Measurements from ENCODE around the gene FHIT. TPM values are rescaled to one million over a fixed set of nuclear protein-coding genes. Genes with fewer than 3 reads are reported as not detected.
A peak's percentile ranks its signal among the peaks of the same experiment; 100 is the strongest.

FHIT gene
- total RNA-seq, 1 experiment from 2014 or later = 20.1 TPM

GRCh38 chr3:60594025-60594424, 657.2 kb downstream of the FHIT start:
- Mint-ChIP-seq H3K9me3 (ENCODE audit: unreplicated experiment) (no peaks in the 10 kb centered on the region), H3K36me3 (ENCODE audit: insufficient read depth, unreplicated experiment) (no peaks in the 10 kb centered on the region), H3K27me3 (ENCODE audit: insufficient read depth, unreplicated experiment) (no peaks in the 10 kb centered on the region), H3K4me1 (ENCODE audit: insufficient read depth, unreplicated experiment) (peaks cover 19% of the 10 kb centered on the region), H3K4me3 (ENCODE audit: unreplicated experiment) (no peak overlapping the region), H3K27ac (ENCODE audit: low read depth, unreplicated experiment) (no peak overlapping the region)
- peak; percentile 94 for DNase-seq (ENCODE audit: unreplicated experiment)
- CTCF ChIA-PET = interaction anchor here (0.5 to 1.3 kb wide), 3 partner anchors 11 to 1034 kb away, joined by 3 to 5 read pairs (median 3); no protein-coding TSS in a partner anchor
- BruUV-seq (replicated peaks) = no TSS peak
- POLR2A ChIA-PET = interaction anchor here (1.1 to 1.5 kb wide), 2 partner anchors 16 to 182 kb away, joined by 3 to 4 read pairs; no protein-coding TSS in a partner anchor
- intact Hi-C loops (cut with micrococcal nuclease) = no loop called here
- TF ChIP-seq CTCF (IDR thresholded peaks at IDR 0.05; ENCODE audit: unreplicated experiment) = no peak

GRCh38 chr3:60591267-60591666, 660.0 kb downstream of the FHIT start:
- Mint-ChIP-seq H3K27me3 (ENCODE audit: insufficient read depth, unreplicated experiment) (no peaks in the 10 kb centered on the region), H3K36me3 (ENCODE audit: insufficient read depth, unreplicated experiment) (no peaks in the 10 kb centered on the region), H3K27ac (ENCODE audit: low read depth, unreplicated experiment) (no peak overlapping the region), H3K9me3 (ENCODE audit: unreplicated experiment) (no peaks in the 10 kb centered on the region), H3K4me1 (ENCODE audit: insufficient read depth, unreplicated experiment) (peaks cover 30% of the 10 kb centered on the region), H3K4me3 (ENCODE audit: unreplicated experiment) (no peak overlapping the region)
- TF ChIP-seq CTCF (IDR thresholded peaks at IDR 0.05; ENCODE audit: unreplicated experiment) = no peak
- no TSS peak for BruUV-seq (replicated peaks)
- DNase-seq (ENCODE audit: unreplicated experiment) = no peak
- POLR2A ChIA-PET = no interaction called here
- CTCF ChIA-PET = no interaction called here
- intact Hi-C loops (cut with micrococcal nuclease) = no loop called here

GRCh38 chr3:60588806-60589205, 662.4 kb downstream of the FHIT start:
- CTCF ChIA-PET = no interaction called here
- no peaks in the 10 kb centered on the region for H3K36me3 Mint-ChIP-seq (ENCODE audit: insufficient read depth, unreplicated experiment)
- no peaks in the 10 kb centered on the region for H3K27me3 Mint-ChIP-seq (ENCODE audit: insufficient read depth, unreplicated experiment)
- intact Hi-C loops (cut with micrococcal nuclease) = loop anchor here (10.0 kb wide), 1 partner anchor 1596 kb away; no protein-coding TSS in a partner anchor
- H3K4me3 Mint-ChIP-seq (ENCODE audit: unreplicated experiment) = no peak overlapping the region
- peaks cover 17% of the 10 kb centered on the region for H3K4me1 Mint-ChIP-seq (ENCODE audit: insufficient read depth, unreplicated experiment)
- no TSS peak for BruUV-seq (replicated peaks)
- no peak overlapping the region for H3K27ac Mint-ChIP-seq (ENCODE audit: low read depth, unreplicated experiment)
- H3K9me3 Mint-ChIP-seq (ENCODE audit: unreplicated experiment) = no peaks in the 10 kb centered on the region
- peak; percentile 95 for DNase-seq (ENCODE audit: unreplicated experiment)
- TF ChIP-seq CTCF (IDR thresholded peaks at IDR 0.05; ENCODE audit: unreplicated experiment) = no peak
- POLR2A ChIA-PET = no interaction called here

- BruUV-seq (replicated peaks) = no TSS peak
- peaks cover 11% of the 10 kb centered on the region for H3K4me1 Mint-ChIP-seq (ENCODE audit: insufficient read depth, unreplicated experiment)
- CTCF ChIA-PET = interaction anchor here (0.6 to 0.9 kb wide), 2 partner anchors 64 to 796 kb away, joined by 3 read pairs; no protein-coding TSS in a partner anchor
- DNase-seq (ENCODE audit: unreplicated experiment) = no peak
- intact Hi-C loops (cut with micrococcal nuclease) = loop anchor here (10.0 kb wide), 1 partner anchor 1599 kb away; no protein-coding TSS in a partner anchor
- no peak for TF ChIP-seq CTCF (IDR thresholded peaks at IDR 0.05; ENCODE audit: unreplicated experiment)
- H3K4me3 Mint-ChIP-seq (ENCODE audit: unreplicated experiment) = no peak overlapping the region
- H3K27me3 Mint-ChIP-seq (ENCODE audit: insufficient read depth, unreplicated experiment) = no peaks in the 10 kb centered on the region
- no peaks in the 10 kb centered on the region for H3K9me3 Mint-ChIP-seq (ENCODE audit: unreplicated experiment)
- POLR2A ChIA-PET = interaction anchor here (0.6 kb wide), 1 partner anchor 406 kb away, joined by 6 read pairs; no protein-coding TSS in a partner anchor
- no peak overlapping the region for H3K27ac Mint-ChIP-seq (ENCODE audit: low read depth, unreplicated experiment)
- H3K36me3 Mint-ChIP-seq (ENCODE audit: insufficient read depth, unreplicated experiment) = no peaks in the 10 kb centered on the region
Observed at GRCh38 chr3:60585918-60586317, 665.3 kb downstream of the FHIT start.

Data from MCF 10A (cell line).